Measurements from ENCODE around the gene RYR1. TPM values are rescaled to one million over a fixed set of nuclear protein-coding genes. Genes with fewer than 3 reads are reported as not detected.

The RYR1 gene
- total and polyA plus RNA-seq, 2 experiments from 2014 or later = under 0.01 TPM; not detected in 1

DNA sequence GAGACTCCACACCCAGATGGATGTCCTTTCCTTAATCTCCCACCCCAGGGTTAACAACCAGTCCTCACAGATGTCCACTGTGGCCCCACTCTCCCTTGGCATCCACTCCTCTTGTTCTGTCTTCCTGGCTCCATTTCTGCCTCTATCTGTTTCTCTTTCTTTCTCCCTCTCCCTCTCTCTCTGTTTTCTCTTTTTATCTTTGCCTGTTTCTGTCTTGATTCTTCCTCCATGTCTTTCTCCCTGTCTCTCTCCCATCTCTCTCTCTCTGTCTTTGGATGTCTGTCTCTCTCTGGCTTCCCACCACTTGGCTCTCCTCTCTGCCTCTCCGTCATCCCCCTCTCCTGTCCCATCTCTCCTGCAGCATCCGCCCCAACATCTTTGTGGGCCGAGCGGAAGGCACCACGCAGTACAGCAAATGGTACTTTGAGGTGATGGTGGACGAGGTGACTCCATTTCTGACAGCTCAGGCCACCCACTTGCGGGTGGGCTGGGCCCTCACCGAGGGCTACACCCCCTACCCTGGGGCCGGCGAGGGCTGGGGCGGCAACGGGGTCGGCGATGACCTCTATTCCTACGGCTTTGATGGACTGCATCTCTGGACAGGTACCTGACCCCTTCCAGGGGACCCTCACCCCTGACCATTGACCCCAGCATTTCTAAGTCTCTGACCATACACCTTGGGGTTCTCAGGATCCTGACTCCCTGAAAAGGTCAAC is 24.4 kb downstream of the RYR1 start:
- Histone ChIP-seq H3F3A (ENCODE audit: insufficient read depth) (no peaks in the 10 kb centered on the region), H3K9me2 (ENCODE audit: insufficient read depth) (no peaks in the 10 kb centered on the region), H3K4me1 (ENCODE audit: insufficient read depth) (no peaks in the 10 kb centered on the region), H3K27ac (no peak overlapping the region), H3K9me3 (ENCODE audit: low read depth) (no peaks in the 10 kb centered on the region), H3K4me2 (ENCODE audit: unreplicated experiment) (no peak overlapping the region), H3K36me3 (ENCODE audit: low read depth) (no peaks in the 10 kb centered on the region), H3K4me3 (no peak overlapping the region), H3K9ac (no peak overlapping the region), H3K79me2 (ENCODE audit: insufficient read depth) (no peaks in the 10 kb centered on the region), H2AFZ (no peak overlapping the region), H4K20me1 (ENCODE audit: insufficient read depth) (no peaks in the 10 kb centered on the region), H3K27me3 (replicated peaks; ENCODE audit: insufficient read depth) (no peaks in the 10 kb centered on the region)
- in situ Hi-C loops (cut with MboI) = no loop called here
- DNase-seq = no peak
- no peak for TF ChIP-seq EZH2 (IDR thresholded peaks at IDR 0.05; ENCODE audit: insufficient read depth, poor library complexity, severe bottlenecking)
- no peak for TF ChIP-seq EZH2phosphoT487 (IDR thresholded peaks at IDR 0.05; ENCODE audit: insufficient read depth, low read depth)
- WGBS, 2 experiments (ENCODE audit: low coverage in 1 of 2, low lambda C conversion rate in 2 of 2, missing lambda C conversion rate in 2 of 2) = 57 to 60% methylated on average over 15 of the region's 15 CpGs

DNA sequence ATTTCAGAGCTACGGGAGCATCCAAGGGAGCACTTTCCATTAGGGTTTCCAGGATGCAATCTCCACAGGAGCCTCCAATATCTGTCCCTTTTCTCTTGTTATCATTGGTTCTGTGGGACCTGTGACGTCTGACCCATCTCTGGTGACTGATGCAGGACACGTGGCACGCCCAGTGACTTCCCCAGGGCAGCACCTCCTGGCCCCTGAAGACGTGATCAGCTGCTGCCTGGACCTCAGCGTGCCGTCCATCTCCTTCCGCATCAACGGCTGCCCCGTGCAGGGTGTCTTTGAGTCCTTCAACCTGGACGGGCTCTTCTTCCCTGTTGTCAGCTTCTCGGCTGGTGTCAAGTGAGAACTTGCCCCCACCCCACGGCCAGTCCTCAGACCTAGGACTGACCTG is 25.5 kb downstream of the RYR1 start:
- 53 to 60% methylated on average over 13 of the region's 13 CpGs for whole genome bisulfite sequencing, 2 experiments (ENCODE audit: low coverage in 1 of 2, low lambda C conversion rate in 2 of 2, missing lambda C conversion rate in 2 of 2)
- Histone ChIP-seq H3K4me2 (ENCODE audit: unreplicated experiment) (no peak overlapping the region), H3K27me3 (replicated peaks; ENCODE audit: insufficient read depth) (no peaks in the 10 kb centered on the region), H3K79me2 (ENCODE audit: insufficient read depth) (no peaks in the 10 kb centered on the region), H2AFZ (no peak overlapping the region), H3K9me3 (ENCODE audit: low read depth) (no peaks in the 10 kb centered on the region), H4K20me1 (ENCODE audit: insufficient read depth) (no peaks in the 10 kb centered on the region), H3K9me2 (ENCODE audit: insufficient read depth) (no peaks in the 10 kb centered on the region), H3K4me1 (ENCODE audit: insufficient read depth) (no peaks in the 10 kb centered on the region), H3K9ac (no peak overlapping the region), H3F3A (ENCODE audit: insufficient read depth) (no peaks in the 10 kb centered on the region), H3K27ac (no peak overlapping the region), H3K4me3 (no peak overlapping the region), H3K36me3 (ENCODE audit: low read depth) (no peaks in the 10 kb centered on the region)
- no peak for DNase-seq
- TF ChIP-seq EZH2phosphoT487 (IDR thresholded peaks at IDR 0.05; ENCODE audit: insufficient read depth, low read depth) (no peak), EZH2 (IDR thresholded peaks at IDR 0.05; ENCODE audit: insufficient read depth, poor library complexity, severe bottlenecking) (no peak)
- in situ Hi-C loops (cut with MboI) = no loop called here

DNA sequence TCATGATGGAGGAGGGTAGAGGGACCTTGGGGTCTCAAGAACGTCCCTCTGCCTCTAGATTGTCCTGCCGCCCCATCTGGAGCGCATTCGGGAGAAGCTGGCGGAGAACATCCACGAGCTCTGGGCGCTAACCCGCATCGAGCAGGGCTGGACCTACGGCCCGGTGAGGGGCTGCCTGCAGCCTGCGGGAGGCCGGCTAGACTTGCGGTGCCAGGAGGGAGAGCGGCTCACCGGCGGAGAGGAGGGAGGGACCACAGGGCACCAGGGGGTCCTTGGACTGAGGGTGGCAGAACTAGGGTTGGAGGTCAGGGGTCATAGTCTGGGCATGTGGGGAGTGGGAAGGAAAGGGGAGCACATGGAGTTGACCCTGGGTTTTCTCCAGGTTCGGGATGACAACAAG is 29.9 kb downstream of the RYR1 start:
- Histone ChIP-seq H3K79me2 (ENCODE audit: insufficient read depth) (no peaks in the 10 kb centered on the region), H3K9me3 (ENCODE audit: low read depth) (no peaks in the 10 kb centered on the region), H3K4me1 (ENCODE audit: insufficient read depth) (no peaks in the 10 kb centered on the region), H3K9me2 (ENCODE audit: insufficient read depth) (no peaks in the 10 kb centered on the region), H3K36me3 (ENCODE audit: low read depth) (no peaks in the 10 kb centered on the region), H4K20me1 (ENCODE audit: insufficient read depth) (no peaks in the 10 kb centered on the region), H3K4me2 (ENCODE audit: unreplicated experiment) (no peak overlapping the region), H3K27ac (no peak overlapping the region), H3K9ac (no peak overlapping the region), H2AFZ (no peak overlapping the region), H3F3A (ENCODE audit: insufficient read depth) (no peaks in the 10 kb centered on the region), H3K4me3 (no peak overlapping the region), H3K27me3 (replicated peaks; ENCODE audit: insufficient read depth) (no peaks in the 10 kb centered on the region)
- in situ Hi-C loops (cut with MboI) = no loop called here
- TF ChIP-seq EZH2phosphoT487 (IDR thresholded peaks at IDR 0.05; ENCODE audit: insufficient read depth, low read depth) = no peak
- no peak for TF ChIP-seq EZH2 (IDR thresholded peaks at IDR 0.05; ENCODE audit: insufficient read depth, poor library complexity, severe bottlenecking)
- DNase-seq = no peak
- WGBS, 2 experiments (ENCODE audit: low coverage in 1 of 2, low lambda C conversion rate in 2 of 2, missing lambda C conversion rate in 2 of 2) = 75 to 77% methylated on average over 18 of the region's 18 CpGs

DNA sequence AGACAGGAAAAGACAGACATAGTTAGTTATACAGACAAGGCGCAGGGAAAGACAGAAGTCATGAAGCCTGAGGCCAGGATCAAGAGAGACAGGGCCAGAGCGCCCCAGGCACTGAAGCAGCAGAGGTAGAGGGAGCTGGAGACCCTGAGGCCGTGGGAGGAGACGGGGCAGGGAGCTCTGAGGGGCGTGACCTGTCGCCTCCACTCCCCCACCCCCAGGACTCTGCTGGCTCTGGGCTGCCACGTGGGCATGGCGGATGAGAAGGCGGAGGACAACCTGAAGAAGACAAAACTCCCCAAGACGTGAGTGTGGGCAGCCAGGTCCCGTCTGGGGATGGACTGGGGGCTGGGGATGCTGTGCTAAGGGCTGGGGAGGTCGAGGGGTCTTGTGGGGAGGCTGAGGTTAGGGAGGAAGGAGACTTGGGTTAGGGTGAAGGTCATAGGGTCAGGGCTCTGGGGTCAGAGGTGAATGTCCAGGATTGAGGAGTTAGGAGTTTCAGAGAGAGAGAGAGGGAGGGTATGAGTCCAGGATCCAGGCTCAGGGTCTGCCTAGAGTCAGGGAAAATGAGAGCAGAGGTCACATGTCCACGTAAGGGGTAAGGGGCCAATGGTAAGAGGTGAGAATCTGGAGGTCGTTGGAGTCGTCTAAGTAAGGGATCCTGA is 31.1 kb downstream of the RYR1 start:
- Histone ChIP-seq H3K36me3 (ENCODE audit: low read depth) (no peaks in the 10 kb centered on the region), H3K4me2 (ENCODE audit: unreplicated experiment) (no peak overlapping the region), H3K9me2 (ENCODE audit: insufficient read depth) (no peaks in the 10 kb centered on the region), H3K27me3 (replicated peaks; ENCODE audit: insufficient read depth) (no peaks in the 10 kb centered on the region), H3F3A (ENCODE audit: insufficient read depth) (no peaks in the 10 kb centered on the region), H2AFZ (no peak overlapping the region), H3K27ac (no peak overlapping the region), H4K20me1 (ENCODE audit: insufficient read depth) (no peaks in the 10 kb centered on the region), H3K9ac (no peak overlapping the region), H3K79me2 (ENCODE audit: insufficient read depth) (no peaks in the 10 kb centered on the region), H3K9me3 (ENCODE audit: low read depth) (no peaks in the 10 kb centered on the region), H3K4me1 (ENCODE audit: insufficient read depth) (no peaks in the 10 kb centered on the region), H3K4me3 (no peak overlapping the region)
- no peak for DNase-seq
- no peak for TF ChIP-seq EZH2 (IDR thresholded peaks at IDR 0.05; ENCODE audit: insufficient read depth, poor library complexity, severe bottlenecking)
- TF ChIP-seq EZH2phosphoT487 (IDR thresholded peaks at IDR 0.05; ENCODE audit: insufficient read depth, low read depth) = no peak
- in situ Hi-C loops (cut with MboI) = no loop called here
- 34 to 37% methylated on average over 15 of the region's 15 CpGs for WGBS, 2 experiments (ENCODE audit: low coverage in 1 of 2, low lambda C conversion rate in 2 of 2, missing lambda C conversion rate in 2 of 2)

All from GM23248 (cell line).